HL-60 (cell line): ENCODE data around the gene PPP1R1A.

Experiments
- DNase-seq, 2 experiments: peaks; one replicate each; pipeline ENCODE4 v3.0.0-alpha.2; 2010 to 2020; ENCODE audit warnings: low read depth in 1 of 2, low spot score in 1 of 2
- H3K27ac ChIP-seq: fragments of 250-450 bp; sonication (Bioruptor Pico); replicated peaks from 2 replicates; pipeline ENCODE4 v1.5.1; 2020; ENCODE audit warnings: mild to moderate bottlenecking, moderate library complexity
- H3K27me3 ChIP-seq: fragments of 250-450 bp; sonication (Bioruptor Pico); 2 replicates; pipeline ENCODE4 v1.5.1; 2021; ENCODE audit warnings: mild to moderate bottlenecking, moderate library complexity; ENCODE audit not compliant: insufficient read depth, poor library complexity, severe bottlenecking
- H3K4me3 ChIP-seq: replicated peaks from 2 replicates; pipeline ENCODE4 v1.5.1; 2011; ENCODE audit warnings: mild to moderate bottlenecking, control low read depth, low read length; ENCODE audit not compliant: insufficient read depth
- GABPA ChIP-seq: IDR thresholded peaks from 2 replicates; pipeline ENCODE4 v1.6.1; 2012; ENCODE audit warnings: low read depth
- POLR2AphosphoS5 ChIP-seq: IDR thresholded peaks from 2 replicates; pipeline ENCODE4 v1.6.1; 2012; ENCODE audit warnings: low read depth
- REST ChIP-seq: IDR thresholded peaks from 2 replicates; pipeline ENCODE4 v1.6.1; 2012; ENCODE audit warnings: low read depth; ENCODE audit not compliant: insufficient replicate concordance
- SPI1 ChIP-seq: IDR thresholded peaks from 2 replicates; pipeline ENCODE4 v1.6.1; 2012; ENCODE audit warnings: low read depth, mild to moderate bottlenecking, borderline replicate concordance
- TF ChIP-seq, protein P1 (sequence below): IDR thresholded peaks from one replicate; pipeline ENCODE4 v1.5.1; 2011; ENCODE audit warnings: low read length, control low read depth, inconsistent platforms; ENCODE audit not compliant: insufficient read depth

Gene PPP1R1A

GRCh38 chr12:54561164-54561563 is 27.3 kb downstream of the PPP1R1A start:
- no peaks in the 10 kb centered on the region for H3K27me3 ChIP-seq
- H3K27ac ChIP-seq = peak overlapping the region; percentile 36; the same call in 1 of the 2 replicates
- DNase-seq = peak; percentile 46 to 61
- TF ChIP-seq SPI1 (no peak), REST (no peak), GABPA (no peak)
- TF ChIP-seq, protein P1, sequence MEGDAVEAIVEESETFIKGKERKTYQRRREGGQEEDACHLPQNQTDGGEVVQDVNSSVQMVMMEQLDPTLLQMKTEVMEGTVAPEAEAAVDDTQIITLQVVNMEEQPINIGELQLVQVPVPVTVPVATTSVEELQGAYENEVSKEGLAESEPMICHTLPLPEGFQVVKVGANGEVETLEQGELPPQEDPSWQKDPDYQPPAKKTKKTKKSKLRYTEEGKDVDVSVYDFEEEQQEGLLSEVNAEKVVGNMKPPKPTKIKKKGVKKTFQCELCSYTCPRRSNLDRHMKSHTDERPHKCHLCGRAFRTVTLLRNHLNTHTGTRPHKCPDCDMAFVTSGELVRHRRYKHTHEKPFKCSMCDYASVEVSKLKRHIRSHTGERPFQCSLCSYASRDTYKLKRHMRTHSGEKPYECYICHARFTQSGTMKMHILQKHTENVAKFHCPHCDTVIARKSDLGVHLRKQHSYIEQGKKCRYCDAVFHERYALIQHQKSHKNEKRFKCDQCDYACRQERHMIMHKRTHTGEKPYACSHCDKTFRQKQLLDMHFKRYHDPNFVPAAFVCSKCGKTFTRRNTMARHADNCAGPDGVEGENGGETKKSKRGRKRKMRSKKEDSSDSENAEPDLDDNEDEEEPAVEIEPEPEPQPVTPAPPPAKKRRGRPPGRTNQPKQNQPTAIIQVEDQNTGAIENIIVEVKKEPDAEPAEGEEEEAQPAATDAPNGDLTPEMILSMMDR = no peak
- H3K4me3 ChIP-seq = no peak overlapping the region

DNA sequence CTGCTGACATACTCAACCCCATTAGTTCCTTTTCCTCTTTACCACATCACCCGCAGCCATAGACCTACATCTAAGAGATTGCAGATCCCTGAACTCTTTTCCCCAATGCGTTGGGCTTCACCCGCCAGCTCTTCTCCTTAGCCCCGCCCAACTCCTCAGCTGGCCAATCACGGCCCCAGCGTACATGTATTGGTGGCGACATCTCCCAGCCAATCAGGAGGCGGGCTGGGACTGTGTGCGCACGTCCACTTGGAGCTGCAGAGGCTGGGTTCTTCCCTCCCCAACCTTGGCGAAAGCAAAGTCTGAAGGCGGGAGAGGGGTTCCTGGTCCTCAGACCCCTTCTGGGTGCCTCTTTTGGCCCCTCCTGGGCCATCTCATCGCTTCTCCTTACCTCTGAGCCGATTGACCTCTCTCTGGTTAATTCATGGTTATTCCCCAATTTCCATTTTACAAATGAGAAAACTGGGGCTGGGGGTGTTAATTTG is 28.0 kb downstream of the PPP1R1A start:
- Histone ChIP-seq H3K4me3 (peak overlapping the region; percentile 28), H3K27ac (peak overlapping the region; percentile 41), H3K27me3 (no peaks in the 10 kb centered on the region)
- TF ChIP-seq, protein P1 = no peak
- TF ChIP-seq POLR2AphosphoS5 (no peak), GABPA (no peak), SPI1 (no peak), REST (no peak)
- DNase-seq = peak; percentile 86 to 96

GRCh38 chr12:54558759-54559158 is 29.7 kb downstream of the PPP1R1A start:
- Histone ChIP-seq H3K4me3 (no peak overlapping the region), H3K27me3 (no peaks in the 10 kb centered on the region), H3K27ac (no peak overlapping the region)
- no peak for TF ChIP-seq GABPA
- TF ChIP-seq, protein P1 = no peak
- no peak for TF ChIP-seq SPI1
- no peak for TF ChIP-seq REST
- no peak for TF ChIP-seq POLR2AphosphoS5
- no peak for DNase-seq
